ENCODE measurements around the gene EPB41L4B.

DNA sequence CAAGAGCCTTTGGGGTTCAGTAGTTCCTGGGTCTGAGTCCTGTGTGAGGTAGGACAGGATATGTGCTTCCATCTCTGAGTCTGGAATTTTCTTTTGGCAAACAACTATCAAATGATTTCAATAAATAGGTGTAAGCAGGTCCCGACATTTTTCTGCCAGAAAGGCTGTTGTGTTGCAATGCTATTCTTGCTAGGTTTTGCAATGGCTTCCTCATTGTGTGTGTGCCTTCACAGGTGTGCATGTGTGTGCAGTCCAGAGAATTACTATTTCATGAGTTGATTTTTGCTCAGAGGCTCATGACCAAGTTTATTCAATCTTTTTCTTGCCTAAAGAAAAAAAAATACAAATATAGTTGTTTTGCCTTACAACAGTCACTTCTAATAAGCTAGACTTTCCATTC, 89.3 kb downstream of the EPB41L4B start:
- TF ChIP-seq CTCF (conservative IDR thresholded peaks at IDR 0.05 in 1 of 2, IDR thresholded peaks at IDR 0.05 in 1 of 2; ENCODE audit: extremely low read depth in 1 of 2, insufficient read depth in 1 of 2, low read depth in 1 of 2, low read length in 2 of 2), result no peak
- no peak for TF ChIP-seq EZH2 (IDR thresholded peaks at IDR 0.05; ENCODE audit: borderline replicate concordance, low read length)
